A673 (cell line): ENCODE results near the gene MINDY4.

Experiments used
- CTCF ChIP-seq: fragments of 300-800, 200-600 bp; sonication (generic); conservative IDR thresholded peaks from 2 replicates; pipeline ENCODE4 v1.5.1; 2017; ENCODE audit warnings: low read depth, mild to moderate bottlenecking, antibody characterized with exemption, low read length, moderate library complexity, mixed read lengths
- EZH2 ChIP-seq: fragments of 200-600 bp; sonication (generic); IDR thresholded peaks from 2 replicates; pipeline ENCODE4 v1.6.1; 2017; ENCODE audit warnings: borderline replicate concordance, low read depth, mild to moderate bottlenecking, mixed read lengths, antibody characterized with exemption, low read length; ENCODE audit not compliant: poor library complexity, severe bottlenecking

GRCh38 chr7:30722187-30722586 is 49.0 kb upstream of the MINDY4 start:
- no peak for TF ChIP-seq CTCF
- TF ChIP-seq EZH2: no peak
